Measurements from ENCODE around the gene DEPP1. TPM values are rescaled to one million over a fixed set of nuclear protein-coding genes. Genes with fewer than 3 reads are reported as not detected.

Gene DEPP1
- total and polyA plus RNA-seq, 4 donors = 10.7 to 79.3 (median 33.5) TPM

DNA sequence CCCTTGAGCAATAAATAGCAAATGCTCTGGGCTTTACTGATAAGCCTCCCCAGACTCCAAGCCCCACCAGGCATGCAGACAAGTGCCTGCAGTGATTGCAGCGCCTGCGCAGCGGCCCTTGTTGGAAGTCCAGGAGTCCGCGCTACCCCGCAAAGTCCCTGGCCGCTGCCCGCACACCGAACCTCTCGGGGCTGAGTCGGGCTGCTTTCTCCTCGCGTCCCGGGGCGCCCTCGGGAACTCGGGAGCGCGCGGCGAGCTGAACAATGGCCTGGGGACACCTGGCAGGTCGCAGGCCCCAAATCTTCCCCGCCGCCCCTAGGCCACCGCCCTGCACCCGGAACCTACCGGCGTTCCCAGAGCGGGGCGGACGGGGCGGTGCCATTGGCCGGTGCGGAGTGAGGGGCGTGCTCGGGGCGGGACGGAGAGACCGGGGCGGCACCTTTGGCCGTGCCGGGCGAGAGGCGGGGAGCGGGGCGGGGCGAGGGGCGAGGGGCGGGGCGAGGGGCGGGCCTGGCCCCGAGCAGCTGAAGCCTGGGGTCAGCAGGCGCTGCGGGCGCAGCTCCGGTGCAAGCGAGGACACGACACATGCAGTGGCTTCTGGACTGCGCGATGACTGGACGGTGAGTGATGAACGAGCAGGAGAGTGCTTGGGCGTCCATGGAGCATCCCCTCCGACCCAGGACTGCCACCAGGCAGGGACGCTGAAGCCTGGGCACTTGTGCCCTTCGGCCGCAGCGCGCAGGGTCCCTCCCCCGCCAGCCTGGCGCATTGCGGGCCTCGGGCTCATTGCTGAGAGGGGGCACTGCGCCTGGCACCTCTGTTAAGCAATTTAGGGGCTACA, 19.1 kb downstream of the DEPP1 start, which contains the start of gene RASSF4:
Gene RASSF4, plus strand, starts transcription at position 556 of the 841 bp plus-strand sequence. CDS start 10,401 bp downstream, outside the sequence.
- Histone ChIP-seq H3K9ac (ENCODE audit: low read depth in 1 of 2, low read length in 2 of 2) (peak within 1 kb of the TSS; percentile 45 to 61), H3K36me3 (ENCODE audit: control insufficient read depth in 4 of 4, insufficient read depth in 3 of 4, low read depth in 1 of 4, low read length in 3 of 4) (no peaks in the 10 kb centered on the region), H3K27ac (ENCODE audit: low read depth in 1 of 2, low read length in 2 of 2) (peak within 1 kb of the TSS; percentile 90 to 91), H3K9me3 (ENCODE audit: control insufficient read depth in 4 of 4, low read length in 3 of 4) (no peaks in the 10 kb centered on the region), H3K4me1 (ENCODE audit: control insufficient read depth in 4 of 4, insufficient read depth in 4 of 4, low read length in 3 of 4) (peaks cover 12 to 41% (median 19%) of the 10 kb centered on the region in 4 donors), H3K4me3 (ENCODE audit: low read depth in 1 of 3, low read length in 3 of 3) (peak within 1 kb of the TSS; percentile 75 to 84 (median 75)), H3K27me3 (ENCODE audit: control insufficient read depth in 4 of 4, insufficient read depth in 4 of 4, low read length in 3 of 4) (no peaks in the 10 kb centered on the region)
- TF ChIP-seq TAF1 (conservative IDR thresholded peaks at IDR 0.05) = peak; percentile 43
- TF ChIP-seq RXRA (IDR thresholded peaks at IDR 0.05) = peak; percentile 63 to 72
- TF ChIP-seq HNF4G (IDR thresholded peaks at IDR 0.05) = no peak
- peak; percentile 50 for TF ChIP-seq REST (IDR thresholded peaks at IDR 0.05)
- peak; percentile 18 for TF ChIP-seq FOXA1 (IDR thresholded peaks at IDR 0.05)
- TF ChIP-seq GABPA (IDR thresholded peaks at IDR 0.05 in 1 of 2, conservative IDR thresholded peaks at IDR 0.05 in 1 of 2) = peak in 1 of 2 donors; percentile 46
- TF ChIP-seq HNF4A (conservative IDR thresholded peaks at IDR 0.05) = peak; percentile 60 to 73
- peak in 1 of 2 donors; percentile 15 for TF ChIP-seq RAD21 (IDR thresholded peaks at IDR 0.05)
- peak; percentile 79 for TF ChIP-seq YY1 (IDR thresholded peaks at IDR 0.05)
- TF ChIP-seq JUND (IDR thresholded peaks at IDR 0.05) = no peak
- no peak for TF ChIP-seq MAX (IDR thresholded peaks at IDR 0.05)
- peak; percentile 90 for DNase-seq (ENCODE audit: low spot score)
- WGBS = under 1% methylated on average over 74 of the region's 74 CpGs

DNA sequence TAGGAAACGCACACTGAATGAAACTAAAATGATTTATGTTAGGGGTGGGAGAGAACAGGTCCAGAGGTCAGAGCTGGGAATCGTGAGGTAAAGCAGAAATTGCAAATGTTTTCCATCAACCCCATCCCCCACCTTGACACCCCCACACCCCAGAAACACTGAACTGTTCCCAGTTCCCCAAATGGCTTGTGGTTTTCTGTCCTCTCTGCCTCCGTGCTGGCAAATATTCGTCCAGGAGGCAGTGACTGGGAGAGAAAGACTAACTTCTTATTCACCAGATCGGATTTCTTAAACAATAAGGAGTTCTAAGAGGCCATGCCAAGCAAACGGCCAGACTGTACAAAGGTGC, 19.7 kb downstream of the DEPP1 start:
- Histone ChIP-seq H3K4me1 (ENCODE audit: control insufficient read depth in 4 of 4, insufficient read depth in 4 of 4, low read length in 3 of 4) (peaks cover 12 to 35% (median 19%) of the 10 kb centered on the region in 4 donors), H3K27me3 (ENCODE audit: control insufficient read depth in 4 of 4, insufficient read depth in 4 of 4, low read length in 3 of 4) (no peaks in the 10 kb centered on the region), H3K9ac (ENCODE audit: low read depth in 1 of 2, low read length in 2 of 2) (peak overlapping the region; percentile 45 to 61), H3K27ac (ENCODE audit: low read depth in 1 of 2, low read length in 2 of 2) (peak overlapping the region; percentile 90 to 91), H3K4me3 (ENCODE audit: low read depth in 1 of 3, low read length in 3 of 3) (peak overlapping the region; percentile 70 to 84 (median 75)), H3K36me3 (ENCODE audit: control insufficient read depth in 4 of 4, insufficient read depth in 3 of 4, low read depth in 1 of 4, low read length in 3 of 4) (no peaks in the 10 kb centered on the region), H3K9me3 (ENCODE audit: control insufficient read depth in 4 of 4, low read length in 3 of 4) (no peaks in the 10 kb centered on the region)
- no peak for DNase-seq (ENCODE audit: low spot score)
- 2% methylated on average over 6 of the region's 6 CpGs for WGBS
- TF ChIP-seq RXRA (IDR thresholded peaks at IDR 0.05) (peak in 1 of 2 donors; percentile 33), HNF4A (conservative IDR thresholded peaks at IDR 0.05) (no peak)

GRCh38 chr10:44958196-44958897, 20.3 kb downstream of the DEPP1 start:
- peak; percentile 30 for DNase-seq (ENCODE audit: low spot score)
- Histone ChIP-seq H3K4me1 (ENCODE audit: control insufficient read depth in 4 of 4, insufficient read depth in 4 of 4, low read length in 3 of 4) (peaks cover 12 to 33% (median 19%) of the 10 kb centered on the region in 4 donors), H3K27me3 (ENCODE audit: control insufficient read depth in 4 of 4, insufficient read depth in 4 of 4, low read length in 3 of 4) (no peaks in the 10 kb centered on the region), H3K4me3 (ENCODE audit: low read depth in 1 of 3, low read length in 3 of 3) (peak overlapping the region; percentile 70 to 84 (median 75)), H3K9ac (ENCODE audit: low read depth in 1 of 2, low read length in 2 of 2) (peak overlapping the region in 1 of 2 donors; percentile 61), H3K36me3 (ENCODE audit: control insufficient read depth in 4 of 4, insufficient read depth in 3 of 4, low read depth in 1 of 4, low read length in 3 of 4) (no peaks in the 10 kb centered on the region), H3K9me3 (ENCODE audit: control insufficient read depth in 4 of 4, low read length in 3 of 4) (no peaks in the 10 kb centered on the region), H3K27ac (ENCODE audit: low read depth in 1 of 2, low read length in 2 of 2) (peak overlapping the region; percentile 90 to 91)
- TF ChIP-seq MAX (IDR thresholded peaks at IDR 0.05) (no peak), RXRA (IDR thresholded peaks at IDR 0.05) (peak in 1 of 2 donors; percentile 24), JUND (IDR thresholded peaks at IDR 0.05) (peak in 1 of 2 donors; percentile 43), FOXA1 (IDR thresholded peaks at IDR 0.05) (no peak), HNF4G (IDR thresholded peaks at IDR 0.05) (no peak), FOXA2 (IDR thresholded peaks at IDR 0.05) (peak; percentile 49), NR2F2 (IDR thresholded peaks at IDR 0.05) (no peak), YY1 (IDR thresholded peaks at IDR 0.05) (peak; percentile 39)
- TF ChIP-seq, protein P1, sequence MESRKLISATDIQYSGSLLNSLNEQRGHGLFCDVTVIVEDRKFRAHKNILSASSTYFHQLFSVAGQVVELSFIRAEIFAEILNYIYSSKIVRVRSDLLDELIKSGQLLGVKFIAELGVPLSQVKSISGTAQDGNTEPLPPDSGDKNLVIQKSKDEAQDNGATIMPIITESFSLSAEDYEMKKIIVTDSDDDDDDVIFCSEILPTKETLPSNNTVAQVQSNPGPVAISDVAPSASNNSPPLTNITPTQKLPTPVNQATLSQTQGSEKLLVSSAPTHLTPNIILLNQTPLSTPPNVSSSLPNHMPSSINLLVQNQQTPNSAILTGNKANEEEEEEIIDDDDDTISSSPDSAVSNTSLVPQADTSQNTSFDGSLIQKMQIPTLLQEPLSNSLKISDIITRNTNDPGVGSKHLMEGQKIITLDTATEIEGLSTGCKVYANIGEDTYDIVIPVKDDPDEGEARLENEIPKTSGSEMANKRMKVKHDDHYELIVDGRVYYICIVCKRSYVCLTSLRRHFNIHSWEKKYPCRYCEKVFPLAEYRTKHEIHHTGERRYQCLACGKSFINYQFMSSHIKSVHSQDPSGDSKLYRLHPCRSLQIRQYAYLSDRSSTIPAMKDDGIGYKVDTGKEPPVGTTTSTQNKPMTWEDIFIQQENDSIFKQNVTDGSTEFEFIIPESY (IDR thresholded peaks at IDR 0.05) = no peak
- 18% methylated on average over 5 of the region's 5 CpGs for WGBS
